Measurements from ENCODE around the gene CCT7. TPM values are rescaled to one million over a fixed set of nuclear protein-coding genes. Genes with fewer than 3 reads are reported as not detected.

CCT7 gene
- total and polyA plus RNA-seq, 10 of the 15 experiments (the other 5 are each of a cell fraction or from before 2014, with no cell fraction given): 206 to 598 (median 486) TPM

DNA sequence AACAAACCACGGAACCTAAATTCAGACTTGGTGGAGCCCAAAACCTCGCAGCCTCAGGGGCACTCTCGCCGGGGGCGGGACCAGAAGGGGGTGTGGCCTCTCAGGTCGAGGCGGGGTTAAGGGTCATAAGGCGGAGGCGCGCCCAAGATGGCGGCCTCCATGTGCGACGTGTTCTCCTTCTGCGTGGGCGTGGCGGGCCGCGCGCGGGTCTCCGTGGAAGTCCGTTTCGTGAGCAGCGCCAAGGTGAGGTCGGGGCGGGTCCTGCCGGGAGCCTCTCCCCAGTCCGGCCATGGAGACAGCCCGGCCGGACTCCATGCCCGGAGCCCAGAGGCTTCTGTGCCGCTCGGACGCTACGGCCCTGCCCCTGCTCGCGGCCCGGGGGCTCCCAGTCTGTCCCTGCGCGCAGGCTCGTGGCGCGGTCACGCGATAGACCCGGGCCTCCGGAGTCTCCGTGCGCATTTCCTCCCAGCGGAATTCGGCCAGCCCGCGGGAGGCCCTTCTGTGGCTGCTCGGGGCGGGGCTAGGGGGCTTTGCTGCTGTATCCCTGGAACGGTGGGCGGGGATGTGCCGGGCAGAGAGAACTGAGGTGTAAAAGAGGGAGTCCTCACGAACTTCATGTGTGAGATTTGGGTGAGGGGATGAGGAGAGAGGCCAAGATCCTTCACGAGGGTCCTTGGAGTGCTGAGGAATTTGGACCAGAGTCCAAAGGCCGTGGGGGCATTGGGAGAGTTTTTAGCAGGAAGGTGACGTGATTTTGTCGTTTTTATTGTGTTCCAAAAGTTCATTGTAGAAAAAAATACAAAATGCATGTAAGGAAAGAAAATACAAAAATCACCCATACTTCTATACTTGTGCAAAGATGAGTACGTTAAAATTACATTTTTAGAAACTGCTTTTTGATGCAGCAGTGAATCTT lies 19.7 kb upstream of the CCT7 start, which contains the start of gene SMYD5 (continued):
- TF ChIP-seq, protein P1, sequence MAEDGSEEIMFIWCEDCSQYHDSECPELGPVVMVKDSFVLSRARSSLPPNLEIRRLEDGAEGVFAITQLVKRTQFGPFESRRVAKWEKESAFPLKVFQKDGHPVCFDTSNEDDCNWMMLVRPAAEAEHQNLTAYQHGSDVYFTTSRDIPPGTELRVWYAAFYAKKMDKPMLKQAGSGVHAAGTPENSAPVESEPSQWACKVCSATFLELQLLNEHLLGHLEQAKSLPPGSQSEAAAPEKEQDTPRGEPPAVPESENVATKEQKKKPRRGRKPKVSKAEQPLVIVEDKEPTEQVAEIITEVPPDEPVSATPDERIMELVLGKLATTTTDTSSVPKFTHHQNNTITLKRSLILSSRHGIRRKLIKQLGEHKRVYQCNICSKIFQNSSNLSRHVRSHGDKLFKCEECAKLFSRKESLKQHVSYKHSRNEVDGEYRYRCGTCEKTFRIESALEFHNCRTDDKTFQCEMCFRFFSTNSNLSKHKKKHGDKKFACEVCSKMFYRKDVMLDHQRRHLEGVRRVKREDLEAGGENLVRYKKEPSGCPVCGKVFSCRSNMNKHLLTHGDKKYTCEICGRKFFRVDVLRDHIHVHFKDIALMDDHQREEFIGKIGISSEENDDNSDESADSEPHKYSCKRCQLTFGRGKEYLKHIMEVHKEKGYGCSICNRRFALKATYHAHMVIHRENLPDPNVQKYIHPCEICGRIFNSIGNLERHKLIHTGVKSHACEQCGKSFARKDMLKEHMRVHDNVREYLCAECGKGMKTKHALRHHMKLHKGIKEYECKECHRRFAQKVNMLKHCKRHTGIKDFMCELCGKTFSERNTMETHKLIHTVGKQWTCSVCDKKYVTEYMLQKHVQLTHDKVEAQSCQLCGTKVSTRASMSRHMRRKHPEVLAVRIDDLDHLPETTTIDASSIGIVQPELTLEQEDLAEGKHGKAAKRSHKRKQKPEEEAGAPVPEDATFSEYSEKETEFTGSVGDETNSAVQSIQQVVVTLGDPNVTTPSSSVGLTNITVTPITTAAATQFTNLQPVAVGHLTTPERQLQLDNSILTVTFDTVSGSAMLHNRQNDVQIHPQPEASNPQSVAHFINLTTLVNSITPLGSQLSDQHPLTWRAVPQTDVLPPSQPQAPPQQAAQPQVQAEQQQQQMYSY (CRISPR knock-in tag; IDR thresholded peaks at IDR 0.05): no peak
- TF ChIP-seq SIN3A (IDR thresholded peaks at IDR 0.05; ENCODE audit: low read depth, low read length): peak; percentile 93
- no peak for TF ChIP-seq SMC3 (IDR thresholded peaks at IDR 0.05; ENCODE audit: borderline replicate concordance, low read length)
- TF ChIP-seq NR2C1 (IDR thresholded peaks at IDR 0.05): peak; percentile 99
- peak; percentile 52 to 96 for TF ChIP-seq EGR1 (IDR thresholded peaks at IDR 0.05; ENCODE audit: borderline replicate concordance in 1 of 2, low read depth in 2 of 2, low read length in 2 of 2)
- TF ChIP-seq KDM1A (IDR thresholded peaks at IDR 0.05; ENCODE audit: borderline replicate concordance): no peak

DNA sequence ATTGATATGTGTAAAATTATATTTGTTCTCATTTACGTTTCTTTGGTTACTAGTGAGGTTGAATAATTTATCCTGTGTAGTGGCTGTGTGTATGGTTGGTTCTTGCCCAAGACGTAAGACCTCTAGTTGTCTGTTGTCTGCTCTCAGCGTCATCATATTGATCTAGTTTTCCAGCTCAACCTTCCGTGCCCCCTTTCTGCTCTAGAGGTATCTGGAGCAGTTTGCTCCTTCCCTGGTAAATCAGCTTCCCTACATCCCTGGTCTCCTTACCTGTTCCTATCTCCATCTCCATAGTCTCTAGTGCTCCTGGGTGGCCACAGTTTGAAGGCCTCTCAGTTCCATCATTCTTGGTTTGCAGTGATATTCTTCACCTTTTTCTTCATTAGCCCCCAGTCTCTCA lies 18.9 kb upstream of the CCT7 start:
- H3K9ac ChIP-seq (ENCODE audit: control insufficient read depth, insufficient read depth, low read length): no peak overlapping the region; the same call in 1 of the 2 replicates
- peaks cover 16% of the 10 kb centered on the region for H3K79me2 ChIP-seq (ENCODE audit: control insufficient read depth, insufficient read depth, low read length)
- H3K4me3 ChIP-seq: peak overlapping the region; percentile 83
- H3K4me2 ChIP-seq (ENCODE audit: control insufficient read depth, insufficient read depth): peak overlapping the region; percentile 84
- peaks cover 8% of the 10 kb centered on the region for H3K4me1 ChIP-seq (ENCODE audit: control insufficient read depth, insufficient read depth, low read length)
- no peak for FAIRE-seq
- H2AFZ ChIP-seq (ENCODE audit: control insufficient read depth, low read depth, low read length): no peak overlapping the region
- WGBS (ENCODE audit: insufficient coverage, insufficient replicate concordance, low lambda C conversion rate, missing lambda C conversion rate): 67% methylated on average over 4 of the region's 4 CpGs
- no peaks in the 10 kb centered on the region for H3K9me3 ChIP-seq (replicated peaks; ENCODE audit: control insufficient read depth, insufficient read depth, low read length)
- DNase-seq (ENCODE audit: low read depth, low spot score): no peak
- no TSS peak for BruUV-seq (replicated peaks)
- H4K20me1 ChIP-seq (ENCODE audit: control insufficient read depth, insufficient read depth): no peaks in the 10 kb centered on the region
- in situ Hi-C loops (cut with MboI): no loop called here
- POLR2A ChIA-PET: interaction anchor here (0.7 to 1.4 kb wide), 5 partner anchors 9 to 433 kb away, joined by 3 to 4 read pairs (median 3); partner anchors contain the start of gene SPR
- H3K27me3 ChIP-seq (replicated peaks in 1 of 2; ENCODE audit: control insufficient read depth in 2 of 2, insufficient read depth in 2 of 2, low read length in 1 of 2): no peaks in the 10 kb centered on the region
- peaks cover under 1 to 3% of the 10 kb centered on the region in 2 experiments; a peak in 2 of 4 replicates for H3K36me3 ChIP-seq (ENCODE audit: control insufficient read depth in 2 of 2, insufficient read depth in 2 of 2, low read length in 1 of 2)
- ATAC-seq: no peak
- H3K27ac ChIP-seq (ENCODE audit: control insufficient read depth, insufficient read depth): peak overlapping the region; percentile 72; the same call in 1 of the 2 replicates
- intact Hi-C loops (cut with micrococcal nuclease; ENCODE audit: unreplicated experiment): no loop called here
- SMC1A ChIA-PET (ENCODE audit: uncharacterized antibody, unreplicated experiment): interaction anchor here (0.9 to 1.4 kb wide), 3 partner anchors 17 to 73 kb away, joined by 3 to 7 read pairs (median 3); partner anchors contain the start of genes CCT7 and PRADC1
- CTCF ChIA-PET: interaction anchor here (0.7 to 2.3 kb wide), 5 partner anchors 13 to 241 kb away, joined by 3 to 10 read pairs (median 3); partner anchors contain the start of gene CCT7
- RAD21 ChIA-PET (ENCODE audit: unreplicated experiment): interaction anchor here (0.9 to 1.0 kb wide), 2 partner anchors 18 to 31 kb away, joined by 3 to 4 read pairs; partner anchors contain the start of gene PRADC1
- no peak for TF ChIP-seq CHD2 (IDR thresholded peaks at IDR 0.05; ENCODE audit: borderline replicate concordance, low read depth, low read length)
- TF ChIP-seq, protein P1 (CRISPR knock-in tag; IDR thresholded peaks at IDR 0.05): no peak
- no peak for TF ChIP-seq CREB1 (IDR thresholded peaks at IDR 0.05; ENCODE audit: low read depth)
- no peak for TF ChIP-seq ZNF274 (IDR thresholded peaks at IDR 0.05; ENCODE audit: insufficient read depth, insufficient read length)
- TF ChIP-seq RAD21 (IDR thresholded peaks at IDR 0.05; ENCODE audit: insufficient read depth, low read depth, low read length): no peak
- no peak for TF ChIP-seq JUND (IDR thresholded peaks at IDR 0.05; ENCODE audit: low read depth, low read length)
- TF ChIP-seq MTA3 (IDR thresholded peaks at IDR 0.05; ENCODE audit: borderline replicate concordance, low read length): no peak
- no peak for TF ChIP-seq PML (IDR thresholded peaks at IDR 0.05; ENCODE audit: low read length)
